Activated naive CD4-positive, alpha-beta T cell treated with anti-CD3 and anti-CD28 coated beads, Interleukin-2, amount 50 U/mL, for 72 hours (primary cell): ENCODE measurements around the gene TRIM17. TPM values are rescaled to one million over a fixed set of nuclear protein-coding genes. Genes with fewer than 3 reads are reported as not detected.
A peak's percentile ranks its signal among the peaks of the same experiment; 100 is the strongest.

Experiments
- ATAC-seq, 2 donors: fragments of 150-1000 bp; cut with Tn5 transposase; 2 replicates each; pipeline ENCODE4 v1.10.0; 2021; ENCODE audit warnings: mild to moderate bottlenecking in 2 of 2, moderate library complexity in 2 of 2
- DNase-seq, 2 donors: peaks; one replicate each; pipeline ENCODE4 v3.0.0; 2021 to 2022; ENCODE audit warnings: low spot score in 2 of 2
- H3K27ac Mint-ChIP-seq, 2 donors: one replicate each; pipeline ENCODE4 v1.8.0; 2022; ENCODE audit warnings: mild to moderate bottlenecking in 2 of 2, mixed read lengths in 2 of 2
- H3K36me3 Mint-ChIP-seq, 2 donors: one replicate each; pipeline ENCODE4 v1.8.0; 2022; ENCODE audit warnings: mixed read lengths in 2 of 2
- H3K9me3 Mint-ChIP-seq, 2 donors: one replicate each; pipeline ENCODE4 v1.8.0; 2022; ENCODE audit warnings: mixed read lengths in 2 of 2
- total RNA-seq, 2 donors: library from RNA; stranded (reverse); gene quantifications; one replicate each; pipeline ENCODE4 v1.2.3, GENCODE V29; 2022

Gene TRIM17
- total RNA-seq, 2 donors from 2014 or later: 0.91 to 2.4 TPM

GRCh38 chr1:228370439-228370940 lies 46.2 kb downstream of the TRIM17 start:
- no peaks in the 10 kb centered on the region for H3K36me3 Mint-ChIP-seq
- no peak overlapping the region for H3K27ac Mint-ChIP-seq
- DNase-seq (peak in 1 of 2 donors; percentile 48), ATAC-seq (no peak)
- no peaks in the 10 kb centered on the region for H3K9me3 Mint-ChIP-seq

DNA sequence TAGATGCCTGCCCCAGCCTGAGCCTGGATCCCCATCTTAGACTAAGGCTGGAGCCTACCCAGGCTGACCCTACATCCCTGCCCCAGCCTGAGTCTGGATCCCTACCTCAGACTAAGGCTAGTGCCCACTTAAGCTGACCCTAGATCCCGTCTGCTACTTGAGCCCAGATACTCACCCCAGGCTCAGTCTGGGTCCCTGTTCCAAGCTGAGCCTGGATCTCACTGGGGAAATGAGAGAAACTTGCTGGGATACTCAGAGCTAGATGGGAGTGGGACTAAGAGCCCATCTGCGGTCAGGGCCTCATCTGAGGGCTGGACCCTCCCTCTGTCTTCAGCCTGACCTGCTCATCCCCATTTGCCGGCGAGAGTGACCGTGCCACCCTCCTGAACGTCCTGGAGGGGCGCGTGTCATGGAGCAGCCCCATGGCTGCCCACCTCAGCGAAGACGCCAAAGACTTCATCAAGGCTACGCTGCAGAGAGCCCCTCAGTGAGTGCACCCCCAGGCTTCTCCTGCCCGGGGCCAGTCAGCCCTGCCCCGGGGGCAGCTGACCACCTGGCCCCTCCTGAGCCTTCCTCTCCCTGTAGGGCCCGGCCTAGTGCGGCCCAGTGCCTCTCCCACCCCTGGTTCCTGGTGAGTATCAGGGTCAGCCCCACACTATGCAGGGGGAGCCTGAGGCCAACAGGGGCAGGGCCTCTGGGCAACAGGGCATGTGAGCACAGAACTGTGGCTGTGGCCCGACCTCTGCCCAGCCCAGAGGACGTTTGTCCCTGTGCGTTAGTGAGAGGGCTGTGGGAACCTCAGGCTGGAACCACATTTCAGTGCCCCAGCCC lies 46.8 kb downstream of the TRIM17 start:
- H3K27ac Mint-ChIP-seq: no peak overlapping the region
- no peaks in the 10 kb centered on the region for H3K9me3 Mint-ChIP-seq
- ATAC-seq: no peak
- no peaks in the 10 kb centered on the region for H3K36me3 Mint-ChIP-seq
- peak in 1 of 2 donors; percentile 42 for DNase-seq

DNA sequence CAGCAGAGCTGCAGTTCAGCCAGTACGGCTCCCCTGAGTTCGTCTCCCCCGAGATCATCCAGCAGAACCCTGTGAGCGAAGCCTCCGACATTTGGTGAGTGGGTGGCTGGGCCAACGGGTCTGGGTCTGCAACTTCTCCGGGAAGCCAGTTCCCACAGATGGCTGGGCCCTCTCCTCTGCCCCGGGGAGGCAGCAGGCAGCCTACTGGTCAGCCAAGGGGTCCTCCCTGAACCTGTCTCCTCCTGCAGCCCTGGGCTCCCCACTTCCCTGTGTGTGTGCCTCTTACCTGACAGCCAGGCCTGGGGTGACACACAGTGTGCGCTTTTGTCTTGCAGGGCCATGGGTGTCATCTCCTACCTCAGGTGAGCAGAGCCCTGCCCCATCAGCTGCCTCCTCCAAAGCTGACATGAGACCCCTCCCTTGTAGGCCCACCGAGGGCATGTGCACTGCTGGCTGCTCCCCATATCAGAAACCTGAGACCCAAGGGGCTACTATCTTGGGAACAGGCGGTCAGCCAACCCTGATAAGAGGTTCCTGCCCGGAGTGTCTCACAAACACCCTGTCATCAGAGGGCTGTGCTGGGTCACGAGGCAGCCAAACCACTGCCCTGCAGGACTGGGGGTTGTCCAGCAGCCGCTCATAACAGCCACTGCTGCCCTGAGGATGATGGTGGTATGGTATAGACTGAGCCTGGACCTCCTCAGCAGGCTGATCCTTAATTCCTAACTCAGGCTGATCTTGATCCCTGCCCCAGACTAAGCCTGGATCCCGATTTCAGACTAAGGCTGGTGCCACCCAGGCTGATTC lies 47.7 kb downstream of the TRIM17 start:
- peak overlapping the region in 1 of 2 donors; percentile 65 for H3K27ac Mint-ChIP-seq
- no peak for ATAC-seq
- H3K9me3 Mint-ChIP-seq: no peaks in the 10 kb centered on the region
- DNase-seq: peak in 1 of 2 donors; percentile 38
- no peaks in the 10 kb centered on the region for H3K36me3 Mint-ChIP-seq

DNA sequence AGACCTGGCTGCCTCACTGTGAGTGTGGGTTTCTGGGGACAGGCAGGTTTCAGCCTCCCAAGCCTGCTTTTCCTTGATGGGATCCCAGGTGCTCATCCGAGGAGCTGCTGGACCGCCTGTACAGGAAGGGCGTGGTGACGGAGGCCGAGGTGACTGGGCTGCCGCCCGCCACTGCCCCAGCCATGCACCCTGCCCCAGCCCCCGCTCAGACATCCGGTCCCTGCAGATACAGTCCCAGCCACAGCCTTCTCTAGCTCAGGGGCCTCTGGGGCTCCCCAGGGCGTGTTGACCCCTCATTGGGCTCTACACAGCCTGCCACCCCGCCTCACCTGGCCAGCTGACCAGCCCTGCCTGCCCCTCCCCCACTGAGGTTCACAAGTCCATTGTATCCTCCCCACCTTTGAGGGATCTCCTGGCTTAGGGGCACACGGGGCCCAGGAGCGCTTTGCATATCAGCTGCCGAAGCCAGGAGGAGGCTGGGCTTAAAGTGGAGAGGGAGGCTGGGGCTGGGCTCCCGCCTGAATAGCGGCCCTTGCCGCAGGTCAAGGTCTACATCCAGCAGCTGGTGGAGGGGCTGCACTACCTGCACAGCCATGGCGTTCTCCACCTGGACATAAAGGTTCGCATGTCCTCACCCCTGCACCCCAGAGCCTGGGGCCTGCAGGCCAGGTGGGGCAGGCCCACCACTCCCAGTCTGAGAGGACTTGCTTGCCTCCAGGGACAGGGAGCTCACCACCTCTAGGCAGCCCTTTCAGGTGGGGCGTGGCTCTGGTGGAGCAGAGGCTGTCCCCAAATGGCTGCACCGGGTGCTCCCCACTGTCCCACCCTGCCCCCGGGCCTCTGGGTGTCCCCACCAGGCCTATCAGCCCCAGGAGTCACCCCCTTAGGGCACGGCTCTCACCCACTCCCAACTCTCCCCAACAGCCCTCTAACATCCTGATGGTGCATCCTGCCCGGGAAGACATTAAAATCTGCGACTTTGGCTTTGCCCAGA lies 48.6 kb downstream of the TRIM17 start:
- ATAC-seq (no peak), DNase-seq (peak in 1 of 2 donors; percentile 50)
- Mint-ChIP-seq H3K9me3 (no peaks in the 10 kb centered on the region), H3K27ac (peak overlapping the region in 1 of 2 donors; percentile 65), H3K36me3 (no peaks in the 10 kb centered on the region)

GRCh38 chr1:228366866-228367741 lies 49.6 kb downstream of the TRIM17 start:
- Mint-ChIP-seq H3K27ac (no peak overlapping the region), H3K36me3 (no peaks in the 10 kb centered on the region), H3K9me3 (no peaks in the 10 kb centered on the region)
- no peak for ATAC-seq
- peak in 1 of 2 donors; percentile 48 for DNase-seq

DNA sequence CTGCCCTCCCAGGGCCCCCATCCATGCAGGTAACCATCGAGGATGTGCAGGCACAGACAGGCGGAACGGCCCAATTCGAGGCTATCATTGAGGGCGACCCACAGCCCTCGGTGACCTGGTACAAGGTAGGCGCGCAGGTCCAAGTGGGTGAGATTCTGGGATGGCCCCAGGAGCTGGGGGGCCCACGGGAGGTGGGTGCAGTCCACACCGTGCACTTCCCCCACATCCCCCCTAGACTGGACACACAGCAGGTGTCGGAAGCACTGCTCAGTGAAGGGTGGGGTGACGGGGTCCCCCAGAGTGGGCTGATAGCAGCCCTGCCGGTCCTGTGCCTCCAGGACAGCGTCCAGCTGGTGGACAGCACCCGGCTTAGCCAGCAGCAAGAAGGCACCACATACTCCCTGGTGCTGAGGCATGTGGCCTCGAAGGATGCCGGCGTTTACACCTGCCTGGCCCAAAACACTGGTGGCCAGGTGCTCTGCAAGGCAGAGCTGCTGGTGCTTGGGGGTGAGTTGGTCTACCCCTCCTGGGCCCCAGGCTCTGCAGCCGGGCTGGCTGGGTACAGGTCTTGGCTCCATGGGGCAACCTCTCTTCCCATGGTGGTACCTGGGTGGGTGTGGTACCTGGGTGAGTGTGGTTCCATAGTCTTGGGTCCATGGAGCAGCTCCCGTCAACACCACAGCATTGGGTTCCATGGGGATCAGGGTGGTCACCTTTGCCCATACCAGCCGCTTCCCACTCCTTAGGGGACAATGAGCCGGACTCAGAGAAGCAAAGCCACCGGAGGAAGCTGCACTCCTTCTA lies 50.4 kb downstream of the TRIM17 start:
- H3K27ac Mint-ChIP-seq: no peak overlapping the region
- H3K9me3 Mint-ChIP-seq: no peaks in the 10 kb centered on the region
- no peaks in the 10 kb centered on the region for H3K36me3 Mint-ChIP-seq
- ATAC-seq (no peak), DNase-seq (peak in 1 of 2 donors; percentile 47)

GRCh38 chr1:228365271-228366061 lies 51.2 kb downstream of the TRIM17 start:
- ATAC-seq (no peak), DNase-seq (peak in 1 of 2 donors; percentile 41)
- Mint-ChIP-seq H3K9me3 (no peaks in the 10 kb centered on the region), H3K27ac (no peak overlapping the region), H3K36me3 (no peaks in the 10 kb centered on the region)

DNA sequence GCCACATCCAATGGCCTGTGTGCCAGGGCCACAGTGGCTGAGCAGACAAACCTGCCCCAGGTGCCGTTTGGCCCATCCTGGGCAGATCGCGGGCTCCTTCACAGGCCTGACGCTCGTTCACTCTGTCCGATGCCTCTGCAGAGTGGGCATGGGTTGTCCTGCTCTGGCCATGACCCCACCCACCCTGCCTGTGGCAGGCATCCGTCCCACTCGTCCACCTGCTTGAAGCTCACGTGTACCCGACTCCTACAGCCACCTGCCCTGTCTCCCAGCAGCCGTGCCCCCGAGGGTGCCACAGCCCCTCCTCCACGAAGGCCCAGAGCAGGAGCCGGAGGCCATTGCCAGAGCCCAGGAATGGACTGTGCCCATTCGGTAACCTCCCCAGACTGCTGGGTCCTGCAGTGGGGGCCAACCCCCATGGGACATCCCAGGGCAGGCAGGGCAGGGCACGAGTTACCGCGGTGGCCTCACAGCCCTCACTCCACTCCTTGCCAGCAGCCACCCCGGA lies 51.9 kb downstream of the TRIM17 start:
- Mint-ChIP-seq H3K27ac (no peak overlapping the region), H3K36me3 (no peaks in the 10 kb centered on the region), H3K9me3 (no peaks in the 10 kb centered on the region)
- peak in 1 of 2 donors; percentile 51 for DNase-seq
- no peak for ATAC-seq

DNA sequence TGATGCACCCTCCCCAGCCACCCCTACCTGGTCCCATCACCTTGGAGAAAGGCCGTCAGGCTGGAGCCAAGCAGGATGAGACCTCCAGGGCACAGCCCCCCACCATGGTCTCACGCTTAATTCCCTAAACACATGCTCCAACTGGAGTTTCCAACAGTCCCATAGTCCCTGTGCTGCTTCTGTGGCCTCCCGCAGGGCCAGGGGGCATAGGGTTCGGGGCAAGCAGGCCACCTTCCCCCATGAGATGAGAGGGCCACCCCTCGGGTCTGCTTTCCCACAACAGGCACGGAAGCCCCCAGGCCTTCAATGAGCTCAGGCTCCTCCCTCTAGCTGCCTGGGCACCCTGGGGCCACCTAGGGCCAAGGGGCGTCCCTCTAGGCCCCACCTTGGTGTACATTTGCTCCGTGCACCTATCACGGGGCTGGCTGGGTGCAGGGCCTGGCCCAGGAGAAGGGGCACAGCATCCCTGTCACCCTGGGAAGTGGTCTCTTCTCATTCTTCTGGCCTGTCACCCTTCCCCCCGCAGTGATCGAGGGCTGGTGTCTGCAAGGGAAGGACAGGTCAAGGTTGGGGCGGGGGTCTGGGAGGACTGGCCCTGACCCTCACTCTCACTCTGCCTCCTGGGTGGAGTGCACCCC lies 52.5 kb downstream of the TRIM17 start:
- no peaks in the 10 kb centered on the region for H3K9me3 Mint-ChIP-seq
- no peaks in the 10 kb centered on the region for H3K36me3 Mint-ChIP-seq
- ATAC-seq: no peak

DNA sequence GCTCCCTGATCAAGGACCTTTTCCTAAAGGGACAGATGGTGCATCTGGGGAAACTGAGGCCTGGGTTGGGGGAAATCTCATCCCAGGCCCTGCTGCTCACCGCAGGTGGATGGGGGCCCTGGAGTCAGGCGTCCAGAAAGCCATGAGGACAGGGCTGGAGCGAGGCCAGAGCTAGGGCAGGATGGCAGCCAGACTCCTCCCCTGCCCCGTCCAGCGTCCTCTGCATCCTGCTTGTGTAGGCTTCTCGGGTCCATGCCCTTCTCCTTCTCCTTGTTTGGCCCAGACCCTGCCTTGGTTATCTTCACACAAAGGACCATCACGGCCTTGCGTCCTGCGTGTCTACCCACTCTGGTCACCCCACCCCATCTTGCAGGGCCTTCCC lies 53.0 kb downstream of the TRIM17 start:
- no peaks in the 10 kb centered on the region for H3K9me3 Mint-ChIP-seq
- DNase-seq: no peak
- no peak for ATAC-seq
- no peak overlapping the region for H3K27ac Mint-ChIP-seq
- no peaks in the 10 kb centered on the region for H3K36me3 Mint-ChIP-seq

More for the DNA sequence above, 52.5 kb downstream of the TRIM17 start:
- H3K27ac Mint-ChIP-seq: peak overlapping the region in 1 of 2 donors; percentile 14
- peak in 1 of 2 donors; percentile 48 for DNase-seq

GRCh38 chr1:228362884-228363450 lies 53.7 kb downstream of the TRIM17 start:
- ATAC-seq (no peak), DNase-seq (no peak)
- Mint-ChIP-seq H3K36me3 (no peaks in the 10 kb centered on the region), H3K9me3 (no peaks in the 10 kb centered on the region), H3K27ac (no peak overlapping the region)

GRCh38 chr1:228362141-228362883 lies 54.3 kb downstream of the TRIM17 start:
- ATAC-seq (no peak), DNase-seq (no peak)
- no peaks in the 10 kb centered on the region for H3K36me3 Mint-ChIP-seq
- no peak overlapping the region for H3K27ac Mint-ChIP-seq
- H3K9me3 Mint-ChIP-seq: no peaks in the 10 kb centered on the region
